HTR-8/SVneo (cell line): ENCODE data around the gene ACR.

Experiments
- DNase-seq: peaks from one replicate; pipeline ENCODE4 v3.0.0; 2011; ENCODE audit warnings: low spot score, mixed read lengths; ENCODE audit not compliant: insufficient read length
- FAIRE-seq: peaks from 2 replicates; lab custom pipeline; 2011; peaks lifted over from hg19 to GRCh38; lab: Jason Lieb, UNC

Gene ACR

DNA sequence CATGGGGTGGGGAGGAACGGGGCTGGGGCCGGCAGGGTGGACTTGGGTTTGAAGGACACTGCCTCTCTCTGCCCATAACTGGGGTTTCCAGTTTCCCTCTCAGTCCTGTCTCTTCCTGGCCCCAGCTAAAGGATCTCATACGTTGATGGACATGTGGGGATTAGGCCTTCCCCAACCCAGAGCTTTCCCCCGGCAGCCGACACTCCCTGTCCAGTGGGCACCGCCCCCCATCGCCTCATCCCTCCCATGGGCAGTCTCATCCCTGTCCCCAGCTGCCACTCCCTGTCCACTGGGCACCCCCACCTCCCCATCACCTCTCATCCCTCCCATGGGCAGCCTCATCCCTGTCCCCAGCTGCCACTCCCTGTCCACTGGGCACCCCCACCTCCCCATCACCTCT is 22.2 kb upstream of the ACR start:
- FAIRE-seq = no peak

GRCh38 chr22:50716290-50717024 is 21.5 kb upstream of the ACR start:
- no peak for FAIRE-seq

More for the DNA sequence above, 22.2 kb upstream of the ACR start:
- no peak for DNase-seq

DNA sequence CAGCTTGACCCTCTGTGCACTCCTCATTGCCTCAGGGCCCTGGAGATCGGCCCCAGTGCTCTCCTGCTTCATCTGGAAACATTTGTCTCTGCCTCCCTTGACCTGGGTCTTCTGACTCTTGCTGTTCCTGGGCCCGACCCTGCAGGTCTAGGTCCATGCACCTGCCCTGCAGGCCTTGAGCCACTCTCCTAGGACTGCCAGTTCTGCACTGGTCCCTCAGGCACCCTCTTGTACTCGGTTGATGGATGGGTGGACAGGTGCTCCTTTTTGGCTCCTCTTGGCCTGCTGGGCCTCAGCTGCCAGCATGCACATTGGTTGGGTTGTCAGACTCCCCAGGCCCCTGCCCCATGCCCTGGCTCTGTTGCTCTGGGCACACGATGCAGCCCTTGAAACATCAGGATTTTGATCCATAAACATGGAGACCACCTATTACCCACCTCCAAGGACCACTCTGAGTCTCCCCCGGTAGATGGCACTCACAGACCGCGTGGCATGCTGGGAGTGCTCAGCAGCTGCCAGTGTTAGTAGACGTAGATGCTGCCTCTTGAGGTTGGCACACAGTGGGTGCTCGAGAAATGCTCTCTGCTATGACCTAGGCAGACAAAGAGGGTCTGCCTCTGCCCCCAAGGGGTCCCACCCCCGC is 20.2 kb upstream of the ACR start:
- DNase-seq (no peak), FAIRE-seq (no peak)

More at GRCh38 chr22:50716290-50717024, 21.5 kb upstream of the ACR start:
- no peak for DNase-seq

DNA sequence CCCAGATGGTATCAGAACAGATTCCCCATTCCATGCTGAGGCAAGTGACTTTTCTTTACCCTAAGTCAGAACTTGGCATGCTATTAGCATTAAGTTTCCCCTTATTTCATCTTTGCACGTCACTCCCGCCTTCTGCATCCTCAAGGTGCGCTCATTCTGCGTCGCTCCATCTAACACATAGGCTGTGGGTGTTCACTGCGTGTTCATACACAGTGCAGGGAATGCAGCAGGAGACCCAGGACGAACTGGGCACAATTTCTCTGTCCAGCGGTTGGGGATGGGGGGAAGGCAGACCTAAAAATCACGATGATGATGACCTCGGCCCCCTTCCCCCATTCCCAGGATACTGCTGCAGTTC is 19.7 kb upstream of the ACR start:
- DNase-seq = no peak
- no peak for FAIRE-seq

DNA sequence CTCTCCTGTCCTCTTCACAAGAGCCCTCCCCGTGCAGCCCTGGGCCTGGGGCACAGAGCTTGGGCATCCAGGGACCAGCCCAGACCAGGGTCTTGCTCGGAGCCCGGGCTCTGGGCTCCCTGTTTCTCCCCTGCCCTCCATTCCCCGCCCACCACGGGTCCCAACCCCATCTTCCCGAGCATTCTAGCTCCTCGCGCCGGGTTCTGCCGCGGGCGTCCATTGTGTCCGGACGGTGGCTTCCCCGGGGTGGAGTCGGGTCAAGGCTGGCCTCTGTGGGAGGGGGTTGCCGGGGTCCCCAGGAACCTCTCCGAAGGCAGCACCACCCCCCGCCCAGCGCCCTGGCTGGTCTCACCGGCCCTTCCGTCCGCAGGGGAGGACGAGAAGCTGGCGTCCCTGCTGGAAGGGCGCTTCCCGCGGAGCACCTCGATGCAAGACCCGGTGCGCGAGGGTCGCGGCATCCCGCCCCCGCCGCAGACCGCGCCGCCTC is 18.1 kb upstream of the ACR start:
- no peak for FAIRE-seq
- DNase-seq = no peak

GRCh38 chr22:50720301-50721256 is 17.4 kb upstream of the ACR start:
- FAIRE-seq = no peak
- no peak for DNase-seq

GRCh38 chr22:50721257-50721844 is 16.7 kb upstream of the ACR start:
- DNase-seq (no peak), FAIRE-seq (no peak)

DNA sequence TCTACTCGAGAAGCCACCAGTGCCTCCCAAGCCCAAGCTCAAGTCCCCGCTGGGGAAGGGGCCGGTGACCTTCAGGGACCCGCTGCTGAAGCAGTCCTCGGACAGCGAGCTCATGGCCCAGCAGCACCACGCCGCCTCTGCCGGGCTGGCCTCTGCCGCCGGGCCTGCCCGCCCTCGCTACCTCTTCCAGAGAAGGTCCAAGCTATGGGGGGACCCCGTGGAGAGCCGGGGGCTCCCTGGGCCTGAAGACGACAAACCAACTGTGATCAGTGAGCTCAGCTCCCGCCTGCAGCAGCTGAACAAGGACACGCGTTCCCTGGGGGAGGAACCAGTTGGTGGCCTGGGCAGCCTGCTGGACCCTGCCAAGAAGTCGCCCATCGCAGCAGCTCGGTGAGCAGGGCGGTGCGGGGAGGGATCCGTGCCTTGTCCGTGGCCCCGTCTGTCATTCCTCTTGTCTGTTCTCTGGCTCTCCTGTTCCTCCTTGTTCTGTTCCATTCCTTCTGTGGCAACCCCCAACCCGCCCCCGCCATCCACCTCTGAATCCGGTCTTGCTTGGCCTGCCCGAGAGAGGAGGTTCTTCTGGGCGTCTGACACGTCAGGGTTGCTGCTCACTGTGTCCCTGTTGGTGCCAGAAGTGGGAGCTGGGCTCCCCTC is 15.8 kb upstream of the ACR start:
- FAIRE-seq = no peak

DNA sequence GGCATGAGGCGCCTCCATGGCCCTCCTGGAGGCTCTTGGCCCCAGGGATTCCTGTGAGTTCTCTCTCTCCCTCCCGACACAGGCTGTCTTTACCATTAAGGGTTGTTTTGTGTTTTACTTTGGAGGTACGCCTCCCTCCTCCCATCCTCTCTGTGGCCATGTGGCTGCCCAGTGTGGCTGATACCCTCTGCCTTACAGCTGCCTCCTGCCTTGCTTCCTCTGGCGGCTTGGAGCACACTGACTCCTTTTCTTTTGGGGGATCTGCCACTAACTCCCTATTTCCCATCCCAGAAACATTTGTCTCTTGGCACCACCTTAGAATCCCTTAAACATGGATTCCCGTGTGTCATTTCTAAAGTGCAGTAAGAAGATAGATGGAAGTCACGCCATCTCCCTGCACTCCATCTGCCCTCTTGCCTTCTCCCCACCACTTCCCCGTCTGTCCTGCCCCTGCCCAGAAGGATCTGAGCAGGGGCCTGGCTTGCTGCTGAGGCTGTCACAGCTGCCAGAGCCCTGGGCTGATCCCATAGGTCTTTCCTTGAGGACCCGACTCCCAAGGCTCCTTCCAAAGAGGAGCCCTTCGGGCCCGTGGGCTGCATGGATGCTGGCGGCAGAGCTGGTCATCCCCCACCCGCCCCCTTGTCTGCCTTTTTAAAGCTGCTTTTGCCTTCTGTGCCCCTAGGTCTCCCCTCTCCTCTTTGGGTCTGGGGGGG is 15.1 kb upstream of the ACR start:
- DNase-seq = no peak
- no peak for FAIRE-seq

More for the DNA sequence above, 15.8 kb upstream of the ACR start:
- no peak for DNase-seq

DNA sequence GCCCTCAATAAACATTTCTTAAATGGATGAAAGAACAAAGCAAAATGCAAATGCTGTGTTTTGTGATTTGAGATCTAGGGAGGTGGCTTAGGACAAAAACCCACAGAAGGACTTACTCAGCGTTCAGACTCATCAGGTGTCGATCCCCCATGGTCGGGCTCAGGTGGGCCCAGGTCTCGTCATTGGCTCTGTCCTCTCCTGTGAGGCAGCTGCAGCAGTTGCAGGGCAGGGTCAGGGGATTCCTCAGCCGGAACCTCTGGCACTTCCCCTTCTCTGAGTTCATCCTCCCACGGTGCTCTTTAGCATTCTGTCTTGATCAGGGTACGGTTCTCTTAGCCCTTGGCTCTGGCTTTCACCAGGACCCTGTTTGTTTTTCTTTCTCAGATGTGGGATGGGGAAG is 14.0 kb upstream of the ACR start:
- DNase-seq (no peak), FAIRE-seq (no peak)

GRCh38 chr22:50724616-50725015 is 13.4 kb upstream of the ACR start:
- no peak for DNase-seq

GRCh38 chr22:50725597-50725996 is 12.4 kb upstream of the ACR start:
- no peak for DNase-seq
- FAIRE-seq = no peak

More at GRCh38 chr22:50724616-50725015, 13.4 kb upstream of the ACR start:
- FAIRE-seq = no peak

DNA sequence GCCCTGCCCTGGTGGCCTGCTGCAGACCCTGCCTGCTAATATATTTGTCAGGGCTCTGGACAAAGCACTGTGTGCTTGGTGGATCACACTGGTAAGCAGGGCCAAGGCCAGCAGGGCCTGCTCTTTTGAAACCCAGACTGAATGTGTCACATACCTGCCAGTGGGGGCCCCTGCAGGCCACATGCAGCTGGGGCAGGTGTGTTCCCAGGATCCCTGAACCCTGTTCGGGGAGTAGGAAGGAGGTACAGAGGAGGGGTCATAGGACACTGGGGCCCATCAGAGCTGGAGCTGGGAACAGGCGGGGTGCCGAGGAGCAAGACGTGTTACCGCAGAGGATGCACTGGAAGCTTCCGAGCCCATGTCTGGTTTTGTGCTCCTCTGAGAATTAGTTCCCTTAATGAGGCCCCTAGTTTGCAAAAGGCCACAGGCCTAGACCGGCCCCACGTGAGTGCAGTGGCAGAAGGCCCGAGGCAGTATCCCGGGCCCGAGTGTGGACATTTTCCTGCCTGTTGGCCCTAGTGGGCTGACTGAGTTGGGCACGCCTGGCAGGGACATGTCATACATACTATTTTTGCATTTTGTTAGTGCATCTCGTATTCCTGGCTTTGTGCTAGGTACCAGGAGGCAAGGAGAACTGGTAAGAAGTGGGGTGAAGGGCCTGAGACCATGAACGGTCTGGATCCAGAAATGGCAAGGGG is 11.2 kb upstream of the ACR start:
- DNase-seq (no peak), FAIRE-seq (no peak)

DNA sequence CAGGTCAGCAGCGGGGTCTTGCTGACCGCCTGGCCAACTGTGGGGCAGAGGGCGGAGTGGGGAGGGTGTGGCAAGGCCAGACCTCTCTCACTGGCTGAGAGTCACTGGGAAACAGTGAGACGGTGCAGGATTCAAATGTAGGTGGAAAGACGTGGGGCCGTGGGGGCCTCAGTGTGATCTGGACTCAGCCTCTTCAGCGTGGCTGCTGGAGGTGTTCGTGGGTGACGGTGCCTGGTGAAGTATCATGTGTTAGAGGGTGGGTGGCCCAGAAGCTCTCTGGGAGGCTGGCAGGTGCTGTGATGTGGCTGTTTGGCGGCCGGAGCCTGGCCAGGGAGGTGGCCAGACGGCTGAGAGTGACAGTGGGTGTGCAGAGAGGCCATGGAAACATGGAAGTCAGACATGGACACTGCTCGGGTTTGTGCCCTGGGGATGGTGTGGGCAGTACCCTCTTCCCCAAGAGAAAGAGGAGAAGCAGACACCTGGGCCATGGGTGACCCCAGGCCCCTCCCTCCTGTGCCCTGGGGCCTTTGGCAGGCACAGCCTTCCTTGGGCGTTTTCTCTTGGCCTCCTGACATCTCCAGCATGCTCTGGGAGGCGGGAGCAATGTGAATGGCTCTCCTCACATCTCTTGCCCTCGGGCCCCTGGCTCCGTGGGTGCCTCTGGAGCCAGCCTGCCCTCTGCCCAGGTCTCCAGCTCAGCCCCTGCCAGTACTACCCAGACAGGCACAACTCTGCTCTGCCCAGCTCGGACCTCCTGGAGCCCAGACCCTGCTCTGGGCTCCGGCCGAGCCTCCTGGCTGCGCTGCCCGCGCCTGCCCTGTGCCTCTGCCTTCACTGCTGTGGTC is 10.1 kb upstream of the ACR start:
- no peak for FAIRE-seq
- no peak for DNase-seq

GRCh38 chr22:50728523-50728931 is 9.5 kb upstream of the ACR start:
- no peak for DNase-seq
- FAIRE-seq = no peak

- no peak for DNase-seq
Measured at GRCh38 chr22:50729391-50730012, 8.5 kb upstream of the ACR start.

More at GRCh38 chr22:50729391-50730012, 8.5 kb upstream of the ACR start:
- no peak for FAIRE-seq
